IMR-90 (cell line): ENCODE measurements around the gene SREK1. TPM values are rescaled to one million over a fixed set of nuclear protein-coding genes. Genes with fewer than 3 reads are reported as not detected.

Source experiments
- ATAC-seq: fragments of 200-7000 bp; cut with Tn5 transposase; 2 replicates; pipeline ENCODE4 v1.9.1; 2020; ENCODE audit warnings: low read depth, mild to moderate bottlenecking, moderate library complexity
- Bru-seq: library from RNA; stranded (reverse); fragments of 400-500 nt; gene quantifications from one replicate; lab custom pipeline; 2021; lab: Mats Ljungman, UMichigan
- BruChase-seq, 2 experiments: library from RNA; stranded (reverse); fragments of 400-500 nt; gene quantifications; one replicate each; lab custom pipeline; 2021; lab: Mats Ljungman, UMichigan
- BruUV-seq: library from RNA; stranded (reverse); fragments of 400-500 nt; replicated peaks from 2 replicates; lab custom pipeline; 2021; lab: Mats Ljungman, UMichigan
- CTCF ChIA-PET: fragments of 300-600 bp; formaldehyde crosslinking; extraction: SDS; loops from one replicate; lab custom pipeline; 2021; ENCODE audit warnings: antibody characterized with exemption; lab: Yijun Ruan, JAX
- POLR2A ChIA-PET: fragments of 300-600 bp; sonication (Branson Sonifier 250); formaldehyde crosslinking; loops from one replicate; lab custom pipeline; 2022; ENCODE audit warnings: antibody characterized with exemption; ENCODE audit not compliant: unreplicated experiment; lab: Charles Lee
- DNase-seq: peaks from one replicate; pipeline ENCODE4 v3.0.0; 2013
- H2AFZ ChIP-seq: replicated peaks from 2 replicates; pipeline ENCODE3; 2013; ENCODE audit warnings: low read length, mild to moderate bottlenecking; ENCODE audit not compliant: poor library complexity
- H2AK5ac ChIP-seq: 2 replicates; pipeline ENCODE4 v1.6.1; 2013; ENCODE audit warnings: low read depth, low read length, inconsistent platforms
- H2AK9ac ChIP-seq: replicated peaks from 2 replicates; pipeline ENCODE3; 2013; ENCODE audit warnings: mild to moderate bottlenecking, low read depth, low read length, moderate library complexity; ENCODE audit not compliant: poor library complexity
- H2BK120ac ChIP-seq: 2 replicates; pipeline ENCODE4 v1.6.1; 2013; ENCODE audit warnings: low read depth, low read length, inconsistent platforms
- H2BK15ac ChIP-seq: 3 replicates; pipeline ENCODE4 v1.6.1; 2013; ENCODE audit warnings: low read depth, low read length, inconsistent platforms
- H2BK20ac ChIP-seq: 2 replicates; pipeline ENCODE4 v1.6.1; 2013; ENCODE audit warnings: low read depth, mild to moderate bottlenecking, inconsistent platforms, low read length, moderate library complexity
- H2BK5ac ChIP-seq: 2 replicates; pipeline ENCODE4 v1.6.1; 2013; ENCODE audit warnings: mild to moderate bottlenecking, low read depth, low read length, inconsistent platforms; ENCODE audit not compliant: poor library complexity, severe bottlenecking
- H3K14ac ChIP-seq: replicated peaks from 2 replicates; pipeline ENCODE4 v1.6.1; 2013; ENCODE audit warnings: low read depth, low read length, inconsistent platforms
- H3K18ac ChIP-seq: 2 replicates; pipeline ENCODE4 v1.6.1; 2013; ENCODE audit warnings: low read depth, low read length, control low read depth
- H3K23ac ChIP-seq: 2 replicates; pipeline ENCODE4 v1.6.1; 2013; ENCODE audit warnings: low read depth, low read length, inconsistent platforms
- H3K27ac ChIP-seq: 2 replicates; pipeline ENCODE4 v1.5.1; 2013; ENCODE audit warnings: mild to moderate bottlenecking, control low read depth, low read length; ENCODE audit not compliant: insufficient read depth
- H3K27me3 ChIP-seq: 2 replicates; pipeline ENCODE4 v1.6.1; 2013; ENCODE audit warnings: low read length; ENCODE audit not compliant: control insufficient read depth, insufficient read depth
- H3K36me3 ChIP-seq: 2 replicates; pipeline ENCODE4 v1.6.1; 2013; ENCODE audit warnings: low read length, mixed read lengths; ENCODE audit not compliant: control insufficient read depth, insufficient read depth
- H3K4ac ChIP-seq: 2 replicates; pipeline ENCODE4 v1.6.1; 2013; ENCODE audit warnings: low read depth, low read length, inconsistent platforms
- H3K4me1 ChIP-seq: 2 replicates; pipeline ENCODE4 v1.6.1; 2013; ENCODE audit warnings: low read length, mixed read lengths; ENCODE audit not compliant: control insufficient read depth, insufficient read depth
- H3K4me2 ChIP-seq: 2 replicates; pipeline ENCODE4 v1.6.1; 2013; ENCODE audit warnings: low read depth, mild to moderate bottlenecking, control low read depth, low read length, moderate library complexity
- H3K4me3 ChIP-seq: 2 replicates; pipeline ENCODE4 v1.5.1; 2013; ENCODE audit warnings: low read depth, mild to moderate bottlenecking, control low read depth, low read length, moderate library complexity; ENCODE audit not compliant: insufficient read depth
- H3K56ac ChIP-seq: 2 replicates; pipeline ENCODE4 v1.6.1; 2013; ENCODE audit warnings: low read length, inconsistent platforms; ENCODE audit not compliant: insufficient read depth; ENCODE audit errors: extremely low read depth
- H3K79me1 ChIP-seq, 2 experiments: 2 replicates each; pipeline ENCODE4 v1.6.1; 2013; ENCODE audit warnings: low read length in 2 of 2, inconsistent platforms in 1 of 2, low read depth in 1 of 2
- H3K9ac ChIP-seq: 2 replicates; pipeline ENCODE4 v1.6.1; 2013; ENCODE audit warnings: low read depth, low read length, control low read depth
- H3K9me1 ChIP-seq: 2 replicates; pipeline ENCODE4 v1.6.1; 2013; ENCODE audit warnings: low read length, inconsistent platforms; ENCODE audit not compliant: insufficient read depth
- H3K9me3 ChIP-seq: 2 replicates; pipeline ENCODE4 v1.6.1; 2013; ENCODE audit warnings: low read length; ENCODE audit not compliant: control insufficient read depth, insufficient read depth
- H4K20me1 ChIP-seq: 2 replicates; pipeline ENCODE4 v1.6.1; 2013; ENCODE audit warnings: low read length, inconsistent platforms; ENCODE audit not compliant: insufficient read depth
- H4K5ac ChIP-seq: 2 replicates; pipeline ENCODE4 v1.6.1; 2013; ENCODE audit warnings: mild to moderate bottlenecking, low read depth, low read length, control low read depth
- H4K8ac ChIP-seq, 2 experiments: 2 replicates each; pipeline ENCODE4 v1.6.1; 2013; ENCODE audit warnings: low read depth in 2 of 2, low read length in 2 of 2, control low read depth in 1 of 2, inconsistent platforms in 1 of 2
- H4K91ac ChIP-seq: 2 replicates; pipeline ENCODE4 v1.6.1; 2013; ENCODE audit warnings: low read depth, low read length, inconsistent platforms; ENCODE audit not compliant: insufficient read depth
- BHLHE40 ChIP-seq: fragments of 150-350 bp; IDR thresholded peaks from 2 replicates; pipeline ENCODE4 v1.6.1; 2016; ENCODE audit warnings: mild to moderate bottlenecking, low read depth, low read length
- CEBPB ChIP-seq: IDR thresholded peaks from 2 replicates; pipeline ENCODE4 v1.6.1; 2012; ENCODE audit warnings: low read depth, low read length, improper control_type of control experiment
- CHD1 ChIP-seq: IDR thresholded peaks from 2 replicates; pipeline ENCODE4 v1.6.1; 2012; ENCODE audit warnings: low read depth, low read length, improper control_type of control experiment
- CTCF ChIP-seq: conservative IDR thresholded peaks from 2 replicates; pipeline ENCODE4 v1.5.1; 2012; ENCODE audit warnings: mild to moderate bottlenecking, low read depth, low read length, improper control_type of control experiment
- ELK1 ChIP-seq: fragments of 150-350 bp; IDR thresholded peaks from 2 replicates; pipeline ENCODE4 v1.6.1; 2016; ENCODE audit warnings: low read depth, mild to moderate bottlenecking, low read length, moderate library complexity, borderline replicate concordance
- MAFK ChIP-seq: IDR thresholded peaks from 2 replicates; pipeline ENCODE4 v1.6.1; 2012; ENCODE audit warnings: low read depth, low read length, improper control_type of control experiment
- MXI1 ChIP-seq: IDR thresholded peaks from 2 replicates; pipeline ENCODE4 v1.6.1; 2012; ENCODE audit warnings: low read depth, mild to moderate bottlenecking, low read length, moderate library complexity, borderline replicate concordance
- NFE2L2 ChIP-seq: fragments of 150-350 bp; IDR thresholded peaks from 2 replicates; pipeline ENCODE4 v1.6.1; 2016; ENCODE audit warnings: low read depth, mild to moderate bottlenecking, low read length
- POLR2A ChIP-seq: IDR thresholded peaks from 2 replicates; pipeline ENCODE4 v1.6.1; 2012; ENCODE audit warnings: mild to moderate bottlenecking, low read depth, low read length
- RAD21 ChIP-seq: IDR thresholded peaks from 2 replicates; pipeline ENCODE4 v1.6.1; 2012; ENCODE audit warnings: low read length, improper control_type of control experiment
- RCOR1 ChIP-seq: IDR thresholded peaks from 2 replicates; pipeline ENCODE4 v1.6.1; 2012; ENCODE audit warnings: mild to moderate bottlenecking, low read length, improper control_type of control experiment; ENCODE audit not compliant: insufficient replicate concordance
- RFX5 ChIP-seq: IDR thresholded peaks from 2 replicates; pipeline ENCODE4 v1.8.0; 2012; ENCODE audit warnings: low read depth, mild to moderate bottlenecking, low read length, moderate library complexity
- SMC3 ChIP-seq: fragments of 150-350 bp; IDR thresholded peaks from 2 replicates; pipeline ENCODE4 v1.6.1; 2016; ENCODE audit warnings: low read depth, mild to moderate bottlenecking, antibody characterized with exemption, low read length, moderate library complexity
- WGBS, 2 experiments: methylation state at CpG; one replicate each; pipeline versions ENCODE4 v1.1.5 to v1.1.7; 2013; ENCODE audit warnings: missing lambda C conversion rate in 2 of 2; ENCODE audit not compliant: insufficient read length in 1 of 2; ENCODE audit errors: extremely low coverage in 2 of 2; 5-methylcytosine and 5-hydroxymethylcytosine counted together
- dilution Hi-C: fragments of 300-500 bp; cut with HindIII; formaldehyde crosslinking; loops from one replicate; pipeline ENCODE4 v1.14.3; 2018; ENCODE audit warnings: low sequenced_read_pairs; ENCODE audit not compliant: unreplicated experiment
- in situ Hi-C: fragments of 300-500 bp; cut with MboI; formaldehyde crosslinking; loops from 3 replicates; pipeline ENCODE4 v1.14.3; 2019; ENCODE audit warnings: low sequenced_read_pairs, inconsistent platforms, mixed read lengths
- intact Hi-C: fragments of 100-400 bp; cut with micrococcal nuclease; formaldehyde crosslinking; loops from 2 replicates; pipeline ENCODE4 v1.10.0; 2022
- long read RNA-seq: library from polyadenylated mRNA; unstranded; transcript quantifications from one replicate; pipeline ENCODE4 v2.0.0, GENCODE V29; 2021; ENCODE audit not compliant: unreplicated experiment
- polyA plus RNA-seq, 3 experiments: library from polyadenylated mRNA; depleted of rRNA; stranded (reverse); fragments of >200 nt; gene quantifications; 2 replicates each; pipeline ENCODE4 v1.2.3, GENCODE V29; 2012; ENCODE audit warnings: low replicate concordance in 1 of 3
- total RNA-seq: library from RNA; depleted of rRNA; stranded (reverse); fragments of >200 nt; gene quantifications from 2 replicates; pipeline ENCODE4 v1.2.3, GENCODE V29; 2012; rRNA removed

Gene SREK1
- total RNA-seq = 36.2 and 80.0 TPM in 2 replicates
- polyA plus RNA-seq (2012; rRNA removed) = 18.0 and 23.0 TPM in 2 replicates
- 3.3 and 3.9 TPM in 2 replicates for polyA plus RNA-seq (2012; cell fraction: cytosol; rRNA removed)
- 24.8 and 105 TPM in 2 replicates for polyA plus RNA-seq (2012; cell fraction: nucleus; rRNA removed; ENCODE audit: low replicate concordance)
- Bru-seq, nascent RNA = percentile 94 among the genes with signal in this experiment
- BruChase-seq, experiment 1, labeled RNA remaining after a 6-hour chase = percentile 89 among the genes with signal in this experiment
- BruChase-seq, experiment 2, labeled RNA remaining after a 2-hour chase = percentile 93 among the genes with signal in this experiment
- long read RNA-seq, full-length matches to known transcripts = 5 of 48 reads
- long read RNA-seq, partial matches to known transcripts = 36 of 48 reads
- long read RNA-seq, other reads (novel, unspliced or antisense) = 7 of 48 reads

GRCh38 chr5:66144074-66144833 is at the start of gene SREK1:
Gene SREK1, plus strand, starts transcription at chr5:66144300. Its CDS starts 77 bp downstream, at chr5:66144377.
- Histone ChIP-seq H2BK120ac (peak within 1 kb of the TSS; percentile 75), H3K4me1 (no peaks in the 10 kb centered on the region; the same call in 1 of the 2 replicates), H3K4me2 (peak within 1 kb of the TSS; percentile 89), H2AK9ac (peak within 1 kb of the TSS; percentile 84), H3K23ac (peak within 1 kb of the TSS; percentile 90), H2AFZ (peak within 1 kb of the TSS; percentile 93), H3K36me3 (no peaks in the 10 kb centered on the region), H4K8ac (peak within 1 kb of the TSS; percentile 95 to 97), H2BK15ac (peak within 1 kb of the TSS; percentile 52; the same call in 1 of the 3 replicates), H2BK5ac (peak within 1 kb of the TSS; percentile 79), H3K79me1 (peaks cover 0 to 15% of the 10 kb centered on the region in 2 experiments; a peak in 2 of 4 replicates), H4K5ac (peak within 1 kb of the TSS; percentile 86), H2AK5ac (peak within 1 kb of the TSS; percentile 53), H3K4me3 (peak within 1 kb of the TSS; percentile 93), H3K27me3 (no peaks in the 10 kb centered on the region), H3K14ac (peak within 1 kb of the TSS; percentile 83), H3K4ac (peak within 1 kb of the TSS; percentile 90), H3K9ac (peak within 1 kb of the TSS; percentile 96), H3K56ac (peak within 1 kb of the TSS; percentile 94), H3K18ac (peak within 1 kb of the TSS; percentile 94), H3K27ac (peak within 1 kb of the TSS; percentile 79), H4K20me1 (peaks cover 8% of the 10 kb centered on the region), H4K91ac (peak within 1 kb of the TSS; percentile 86), H2BK20ac (no peak within 1 kb of the TSS), H3K9me1 (no peaks in the 10 kb centered on the region), H3K9me3 (no peaks in the 10 kb centered on the region)
- ATAC-seq (peak; percentile 91), DNase-seq (peak; percentile 92)
- CTCF ChIA-PET = no interaction called here
- 0% methylated on average over 56 of the region's 86 CpGs; no CpG with 5 or more reads in 1 of the 2 experiments for WGBS, 2 experiments
- POLR2A ChIA-PET = interaction anchor here (0.5 to 0.9 kb wide), 5 partner anchors 62 to 1250 kb away, joined by 3 to 6 read pairs (median 5); no protein-coding TSS in a partner anchor
- BruUV-seq = no TSS peak
- in situ Hi-C loops = no loop called here
- intact Hi-C loops = loop anchor here (2.0 to 10.0 kb wide), 3 partner anchors 217 to 519 kb away; partner anchors contain the start of genes ERBIN, NLN, SGTB and SHLD3
- dilution Hi-C loops = no loop called here
- TF ChIP-seq MXI1 (no peak), CHD1 (no peak), RFX5 (no peak), POLR2A (peak; percentile 94), RCOR1 (no peak), MAFK (no peak), CEBPB (peak; percentile 96), RAD21 (no peak), SMC3 (no peak), NFE2L2 (no peak), CTCF (no peak), BHLHE40 (peak; percentile 74), ELK1 (0 out of 2 replicates have a peak, but pooled peaks have one; percentile 61)
